HG03432 (cell line): ENCODE data around the gene ADGRF5.
A peak's percentile ranks its signal among the peaks of the same experiment; 100 is the strongest.
"Not testable (repeated sequence)": the region's sequence is repeated elsewhere in the genome, so short reads cannot be mapped to it uniquely, and the experiment has no call there.

Experiments
- ATAC-seq: cut with Tn5 transposase; IDR thresholded peaks from one replicate; pipeline ENCODE4 v1.9.1; 2021; ENCODE audit warnings: mild to moderate bottlenecking, moderate library complexity; ENCODE audit not compliant: unreplicated experiment

ADGRF5 gene

GRCh38 chr6:46896871-46897270, 24.9 kb downstream of the ADGRF5 start:
- ATAC-seq, result no peak

GRCh38 chr6:46895930-46896329, 25.8 kb downstream of the ADGRF5 start:
- ATAC-seq, result no peak

- no peak for ATAC-seq
Observed at GRCh38 chr6:46894433-46894832, 27.3 kb downstream of the ADGRF5 start.

- ATAC-seq, result no peak
Observed at GRCh38 chr6:46893648-46894047, 28.1 kb downstream of the ADGRF5 start.

- ATAC-seq, result no peak
Observed at GRCh38 chr6:46891252-46891795, 30.4 kb downstream of the ADGRF5 start.

- ATAC-seq, result no peak
Observed at GRCh38 chr6:46888578-46888977, 33.2 kb downstream of the ADGRF5 start.

GRCh38 chr6:46888031-46888430, 33.7 kb downstream of the ADGRF5 start:
- no peak for ATAC-seq

- no peak for ATAC-seq
Observed at GRCh38 chr6:46882645-46883044, 39.1 kb downstream of the ADGRF5 start.

GRCh38 chr6:46879003-46879402, 42.7 kb downstream of the ADGRF5 start:
- no peak for ATAC-seq

- no peak for ATAC-seq
Observed at GRCh38 chr6:46876126-46876525, 45.6 kb downstream of the ADGRF5 start.

- no peak for ATAC-seq
Observed at GRCh38 chr6:46867411-46867810, 54.3 kb downstream of the ADGRF5 start.

- no peak for ATAC-seq
Observed at GRCh38 chr6:46865221-46865620, 56.5 kb downstream of the ADGRF5 start.

- no peak for ATAC-seq
Observed at GRCh38 chr6:46863791-46864190, 57.9 kb downstream of the ADGRF5 start.

GRCh38 chr6:46862381-46862780, 59.4 kb downstream of the ADGRF5 start:
- no peak for ATAC-seq

GRCh38 chr6:46855966-46856365, 65.8 kb downstream of the ADGRF5 start:
- ATAC-seq, result not testable (repeated sequence)

GRCh38 chr6:46851576-46851975, 70.2 kb downstream of the ADGRF5 start:
- not testable (repeated sequence) for ATAC-seq

- no peak for ATAC-seq
Observed at GRCh38 chr6:46850792-46851191, 70.9 kb downstream of the ADGRF5 start.

GRCh38 chr6:46849361-46849690, 72.4 kb downstream of the ADGRF5 start:
- ATAC-seq, result no peak

GRCh38 chr6:46848684-46849360, 72.9 kb downstream of the ADGRF5 start:
- ATAC-seq, result peak; percentile 97

GRCh38 chr6:46845126-46845525, 76.6 kb downstream of the ADGRF5 start:
- ATAC-seq, result no peak

GRCh38 chr6:46842252-46842846, 79.4 kb downstream of the ADGRF5 start:
- ATAC-seq, result not testable (repeated sequence)

GRCh38 chr6:46838033-46838432, 83.7 kb downstream of the ADGRF5 start:
- no peak for ATAC-seq

GRCh38 chr6:46834991-46835390, 86.7 kb downstream of the ADGRF5 start:
- not testable (repeated sequence) for ATAC-seq
